ENCODE measurements around the gene TSHZ2. TPM values are rescaled to one million over a fixed set of nuclear protein-coding genes. Genes with fewer than 3 reads are reported as not detected.

Gene TSHZ2
- total RNA-seq, 1 experiment from 2014 or later = 0.20 TPM

DNA sequence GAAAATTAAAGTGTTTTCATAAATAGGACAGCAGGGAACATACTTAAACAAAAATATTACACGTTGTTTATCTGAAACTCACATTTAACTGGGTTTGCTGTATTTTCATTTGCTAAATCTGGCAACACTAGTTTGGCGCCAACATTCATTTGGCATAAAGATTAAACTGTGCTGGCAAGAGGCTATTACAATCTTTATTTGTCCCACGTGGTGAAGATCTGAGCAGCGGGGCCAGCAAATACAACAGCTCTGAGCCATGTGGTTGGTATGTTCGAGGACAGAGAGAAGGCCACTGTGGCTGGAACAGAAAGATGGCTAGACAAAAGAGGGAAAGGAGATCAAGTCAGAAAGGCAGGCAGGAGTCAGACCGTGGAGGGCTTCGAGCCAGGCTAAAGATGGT, 387.3 kb downstream of the TSHZ2 start:
- Mint-ChIP-seq H3K4me1 (peaks cover 8% of the 10 kb centered on the region), H3K27me3 (ENCODE audit: low read depth) (no peaks in the 10 kb centered on the region; the same call in 1 of the 2 replicates), H3K9me3 (peaks cover 15% of the 10 kb centered on the region), H3K36me3 (peaks cover 7% of the 10 kb centered on the region), H3K27ac (no peak overlapping the region), H3K4me3 (no peak overlapping the region)
- no peak for DNase-seq (ENCODE audit: low spot score)
- no peak for ATAC-seq
- ChIA-PET POLR2A (no interaction called here), CTCF (no interaction called here)
- TF ChIP-seq SP1 (CRISPR knock-in tag; conservative IDR thresholded peaks at IDR 0.05) = no peak
- TF ChIP-seq MXD4 (CRISPR knock-in tag; IDR thresholded peaks at IDR 0.05; ENCODE audit: borderline replicate concordance) = no peak
- TF ChIP-seq FOXP4 (CRISPR knock-in tag; IDR thresholded peaks at IDR 0.05) = no peak
- TF ChIP-seq E2F1 (CRISPR knock-in tag; IDR thresholded peaks at IDR 0.05) = no peak
- no peak for TF ChIP-seq ETV6 (CRISPR knock-in tag; IDR thresholded peaks at IDR 0.05)
- TF ChIP-seq NFE2L1 (CRISPR knock-in tag; IDR thresholded peaks at IDR 0.05) = no peak
- TF ChIP-seq, protein P1, sequence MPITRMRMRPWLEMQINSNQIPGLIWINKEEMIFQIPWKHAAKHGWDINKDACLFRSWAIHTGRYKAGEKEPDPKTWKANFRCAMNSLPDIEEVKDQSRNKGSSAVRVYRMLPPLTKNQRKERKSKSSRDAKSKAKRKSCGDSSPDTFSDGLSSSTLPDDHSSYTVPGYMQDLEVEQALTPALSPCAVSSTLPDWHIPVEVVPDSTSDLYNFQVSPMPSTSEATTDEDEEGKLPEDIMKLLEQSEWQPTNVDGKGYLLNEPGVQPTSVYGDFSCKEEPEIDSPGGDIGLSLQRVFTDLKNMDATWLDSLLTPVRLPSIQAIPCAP (CRISPR knock-in tag; IDR thresholded peaks at IDR 0.05) = no peak
- TF ChIP-seq PRRX2 (CRISPR knock-in tag; IDR thresholded peaks at IDR 0.05) = no peak

- no peak for ATAC-seq
- peaks cover 8% of the 10 kb centered on the region for H3K4me1 Mint-ChIP-seq
- POLR2A ChIA-PET = no interaction called here
Observed at GRCh38 chr20:53360852-53361251, 388.7 kb downstream of the TSHZ2 start.

More at GRCh38 chr20:53360852-53361251, 388.7 kb downstream of the TSHZ2 start:
- H3K27ac Mint-ChIP-seq = no peak overlapping the region
- H3K27me3 Mint-ChIP-seq (ENCODE audit: low read depth) = no peaks in the 10 kb centered on the region; the same call in 1 of the 2 replicates
- no peak for TF ChIP-seq FOXP4 (CRISPR knock-in tag; IDR thresholded peaks at IDR 0.05)
- TF ChIP-seq ARID4B (CRISPR knock-in tag; IDR thresholded peaks at IDR 0.05; ENCODE audit: borderline replicate concordance) = no peak
- TF ChIP-seq, protein P2, sequence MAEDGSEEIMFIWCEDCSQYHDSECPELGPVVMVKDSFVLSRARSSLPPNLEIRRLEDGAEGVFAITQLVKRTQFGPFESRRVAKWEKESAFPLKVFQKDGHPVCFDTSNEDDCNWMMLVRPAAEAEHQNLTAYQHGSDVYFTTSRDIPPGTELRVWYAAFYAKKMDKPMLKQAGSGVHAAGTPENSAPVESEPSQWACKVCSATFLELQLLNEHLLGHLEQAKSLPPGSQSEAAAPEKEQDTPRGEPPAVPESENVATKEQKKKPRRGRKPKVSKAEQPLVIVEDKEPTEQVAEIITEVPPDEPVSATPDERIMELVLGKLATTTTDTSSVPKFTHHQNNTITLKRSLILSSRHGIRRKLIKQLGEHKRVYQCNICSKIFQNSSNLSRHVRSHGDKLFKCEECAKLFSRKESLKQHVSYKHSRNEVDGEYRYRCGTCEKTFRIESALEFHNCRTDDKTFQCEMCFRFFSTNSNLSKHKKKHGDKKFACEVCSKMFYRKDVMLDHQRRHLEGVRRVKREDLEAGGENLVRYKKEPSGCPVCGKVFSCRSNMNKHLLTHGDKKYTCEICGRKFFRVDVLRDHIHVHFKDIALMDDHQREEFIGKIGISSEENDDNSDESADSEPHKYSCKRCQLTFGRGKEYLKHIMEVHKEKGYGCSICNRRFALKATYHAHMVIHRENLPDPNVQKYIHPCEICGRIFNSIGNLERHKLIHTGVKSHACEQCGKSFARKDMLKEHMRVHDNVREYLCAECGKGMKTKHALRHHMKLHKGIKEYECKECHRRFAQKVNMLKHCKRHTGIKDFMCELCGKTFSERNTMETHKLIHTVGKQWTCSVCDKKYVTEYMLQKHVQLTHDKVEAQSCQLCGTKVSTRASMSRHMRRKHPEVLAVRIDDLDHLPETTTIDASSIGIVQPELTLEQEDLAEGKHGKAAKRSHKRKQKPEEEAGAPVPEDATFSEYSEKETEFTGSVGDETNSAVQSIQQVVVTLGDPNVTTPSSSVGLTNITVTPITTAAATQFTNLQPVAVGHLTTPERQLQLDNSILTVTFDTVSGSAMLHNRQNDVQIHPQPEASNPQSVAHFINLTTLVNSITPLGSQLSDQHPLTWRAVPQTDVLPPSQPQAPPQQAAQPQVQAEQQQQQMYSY (CRISPR knock-in tag; IDR thresholded peaks at IDR 0.05) = no peak
- TF ChIP-seq TP53 (CRISPR knock-in tag; IDR thresholded peaks at IDR 0.05) = no peak
- TF ChIP-seq MYBL2 (CRISPR knock-in tag; IDR thresholded peaks at IDR 0.05) = no peak
- TF ChIP-seq ZNF121 (CRISPR knock-in tag; IDR thresholded peaks at IDR 0.05) = no peak
- no peak for TF ChIP-seq ELF4 (CRISPR knock-in tag; IDR thresholded peaks at IDR 0.05; ENCODE audit: low read depth)
- no peak for TF ChIP-seq NFATC4 (CRISPR knock-in tag; IDR thresholded peaks at IDR 0.05)
- no peak overlapping the region for H3K4me3 Mint-ChIP-seq
- no peak for DNase-seq (ENCODE audit: low spot score)
- CTCF ChIA-PET = no interaction called here
- H3K36me3 Mint-ChIP-seq = peaks cover 1% of the 10 kb centered on the region
- H3K9me3 Mint-ChIP-seq = peaks cover 7% of the 10 kb centered on the region

Data from WTC11 (cell line).